Adrenal gland (tissue), 12 donors: ENCODE measurements around the gene CALN1. TPM values are rescaled to one million over a fixed set of nuclear protein-coding genes. Genes with fewer than 3 reads are reported as not detected.

ENCODE experiments used
- DNase-seq, 7 donors: peaks; one replicate each; pipeline ENCODE4 v3.0.0-alpha.2; 2019 to 2020
- H3K27ac ChIP-seq, 5 donors: fragments of 200-600 bp; sonication (generic) in 4 of 5; 1 replicate in 3 of 5; 2 replicates in 2 of 5; pipeline versions ENCODE4 v1.5.1 to v1.8.0; 2016 to 2020; ENCODE audit warnings: mild to moderate bottlenecking in 1 of 5
- H3K27me3 ChIP-seq: fragments of 200-600 bp; 2 replicates; pipeline ENCODE4 v1.8.0; 2021
- H3K36me3 ChIP-seq, 2 donors: fragments of 200-600 bp; replicated peaks in 1 of 2; 1 replicate in 1 of 2; 2 replicates in 1 of 2; pipeline versions ENCODE4 v1.5.1 to v1.8.0; 2018 to 2022
- H3K4me1 ChIP-seq, 2 donors: fragments of 200-600 bp; replicated peaks in 1 of 2; 1 replicate in 1 of 2; 2 replicates in 1 of 2; pipeline versions ENCODE4 v1.5.1 to v1.8.0; 2018 to 2021
- H3K4me3 ChIP-seq, 4 donors: fragments of 200-600 bp; sonication (generic) in 3 of 4; one replicate each; pipeline ENCODE4 v1.5.1; 2016 to 2018
- H3K9me3 ChIP-seq, 3 donors: fragments of 200-600 bp; sonication (generic) in 1 of 3; replicated peaks in 1 of 3; 1 replicate in 2 of 3; 2 replicates in 1 of 3; pipeline versions ENCODE4 v1.5.1 to v1.8.0; 2016 to 2021
- CTCF ChIP-seq, 6 experiments: fragments of 450-650 bp in 4 of 6; fragments of 200-600 bp in 2 of 6; sonication (generic) in 1 of 6; IDR thresholded peaks; 1 replicate in 5 of 6; 2 replicates in 1 of 6; pipeline versions ENCODE4 v1.5.1 to v1.8.0; 2016 to 2021; ENCODE audit warnings: antibody characterized with exemption in 6 of 6, mild to moderate bottlenecking in 2 of 6, moderate library complexity in 1 of 6
- POLR2A ChIP-seq, 2 donors: fragments of 450-650 bp; IDR thresholded peaks; one replicate each; pipeline ENCODE4 v1.6.1; 2017; ENCODE audit warnings: antibody characterized with exemption in 2 of 2, mild to moderate bottlenecking in 2 of 2, moderate library complexity in 1 of 2
- WGBS, 4 donors: extraction: QIAGEN DNeasy Blood & Tissue Kit in 2 of 4; methylation state at CpG; one replicate each; pipeline versions ENCODE4 v1.1.5 to v1.1.7; 2013 to 2017; 5-methylcytosine and 5-hydroxymethylcytosine counted together
- intact Hi-C, 2 donors: fragments of 100-400 bp; cut with DNase I; formaldehyde crosslinking; loops; one replicate each; pipeline versions ENCODE4 v1.14.1 to v1.15.0; 2022 to 2023
- polyA plus RNA-seq, 3 donors: library from polyadenylated mRNA; stranded (reverse); fragments of 200-250 nt in 2 of 3; fragments of 350-450 nt in 1 of 3; fragmentation: Illumina TruSeq in 1 of 3; extraction: RNeasy Lipid Tissue Mini Kit (QIAGEN cat#74804) in 1 of 3; gene quantifications; one replicate each; pipeline ENCODE4 v1.2.3, GENCODE V29; 2013 to 2014
- total RNA-seq, 9 donors: library from RNA; depleted of rRNA in 4 of 9; stranded (reverse); fragments of >200 nt in 4 of 9; fragments of 120-200 nt in 1 of 9; fragmentation: NEBNext Ultra II Directional in 1 of 9; extraction: Animal tissue kit (Norgen Biotek cat#: 25700) in 1 of 9; gene quantifications; one replicate each; pipeline versions ENCODE4 v1.1.0 to v1.2.4, GENCODE V29; 2013 to 2023
- donor health status: healthy with polysubstance abuse.
- donor health status: Bipolar disorder and iron deficiency.
- donor health status: DM: yes; HTN: yes; CAD: no.
- donor health status: DM: no; HTN: no; CAD: no.
- donor health status: DM: no; HTN: no; CAD: no.
- donor health status: DM: yes; HTN: yes; CAD: no.

Gene CALN1
- total and polyA plus RNA-seq, 12 donors = 4.3 to 51.5 (median 15.2) TPM

DNA sequence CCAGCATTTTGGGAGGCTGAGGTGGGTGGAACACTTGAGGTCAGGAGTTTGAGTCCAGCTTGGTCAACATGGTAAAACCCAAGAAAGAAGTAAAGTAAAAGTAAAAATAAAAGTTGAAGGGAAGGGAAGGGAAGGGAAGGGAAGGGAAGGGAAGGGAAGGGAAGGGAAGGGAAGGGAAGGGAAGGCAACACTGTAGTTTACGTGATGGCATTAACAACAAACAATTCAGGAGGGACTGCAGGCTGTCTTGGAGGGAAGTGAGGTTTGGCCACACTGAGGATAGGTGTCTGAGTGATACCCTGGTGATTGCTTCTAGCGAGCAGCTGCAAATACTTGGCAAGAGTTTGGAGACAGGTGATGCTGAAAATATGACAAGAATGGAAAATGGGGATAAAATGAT lies 298.0 kb downstream of the CALN1 start:
- no peak overlapping the region for H3K27ac ChIP-seq
- intact Hi-C loops = no loop called here
- H3K4me1 ChIP-seq = no peaks in the 10 kb centered on the region
- no peaks in the 10 kb centered on the region for H3K9me3 ChIP-seq
- no peak for TF ChIP-seq CTCF (IDR thresholded peaks at IDR 0.05)
- no peak for TF ChIP-seq POLR2A (IDR thresholded peaks at IDR 0.05)
- WGBS, 4 donors = 85 to 95% (median 92%) methylated on average over 2 of the region's 2 CpGs
- no peaks in the 10 kb centered on the region for H3K27me3 ChIP-seq
- H3K4me3 ChIP-seq = no peak overlapping the region
- no peak for DNase-seq
- no peaks in the 10 kb centered on the region for H3K36me3 ChIP-seq

DNA sequence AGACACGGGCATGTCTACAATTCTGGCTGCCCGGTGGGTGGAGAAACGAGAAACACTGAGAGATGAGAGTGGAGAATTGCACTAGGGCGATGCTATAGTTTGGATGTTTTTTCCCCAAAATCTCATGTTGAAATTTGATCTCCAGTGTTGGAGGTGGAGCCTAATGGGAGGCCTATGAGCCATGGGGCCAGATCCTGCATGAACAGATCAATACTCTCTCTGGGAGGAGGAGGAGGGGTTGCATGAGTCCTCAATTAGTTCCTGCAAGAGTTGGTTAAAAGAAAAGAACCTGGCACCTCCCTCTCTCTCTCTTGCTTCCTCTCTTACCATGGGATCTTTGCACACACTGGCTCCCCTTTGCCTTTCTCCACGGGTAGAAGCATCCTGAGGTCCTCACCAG lies 299.1 kb downstream of the CALN1 start:
- TF ChIP-seq CTCF (IDR thresholded peaks at IDR 0.05) (no peak), POLR2A (IDR thresholded peaks at IDR 0.05) (no peak)
- intact Hi-C loops = no loop called here
- Histone ChIP-seq H3K36me3 (no peaks in the 10 kb centered on the region), H3K4me1 (no peaks in the 10 kb centered on the region), H3K27ac (no peak overlapping the region), H3K9me3 (no peaks in the 10 kb centered on the region), H3K27me3 (no peaks in the 10 kb centered on the region), H3K4me3 (no peak overlapping the region)
- no peak for DNase-seq
- WGBS, 4 donors = 69 to 76% (median 72%) methylated on average over 5 of the region's 5 CpGs

GRCh38 chr7:72112530-72112929 lies 299.6 kb downstream of the CALN1 start:
- Histone ChIP-seq H3K27me3 (no peaks in the 10 kb centered on the region), H3K4me3 (no peak overlapping the region), H3K27ac (no peak overlapping the region), H3K36me3 (no peaks in the 10 kb centered on the region), H3K4me1 (no peaks in the 10 kb centered on the region), H3K9me3 (no peaks in the 10 kb centered on the region)
- 62 to 69% (median 67%) methylated on average over 4 of the region's 4 CpGs for WGBS, 4 donors
- TF ChIP-seq POLR2A (IDR thresholded peaks at IDR 0.05) (no peak), CTCF (IDR thresholded peaks at IDR 0.05) (no peak)
- intact Hi-C loops = no loop called here
- DNase-seq = no peak

- Histone ChIP-seq H3K36me3 (no peaks in the 10 kb centered on the region), H3K27ac (no peak overlapping the region), H3K27me3 (no peaks in the 10 kb centered on the region), H3K9me3 (no peaks in the 10 kb centered on the region), H3K4me1 (no peaks in the 10 kb centered on the region), H3K4me3 (no peak overlapping the region)
- no peak for TF ChIP-seq POLR2A (IDR thresholded peaks at IDR 0.05)
- no peak for TF ChIP-seq CTCF (IDR thresholded peaks at IDR 0.05)
- intact Hi-C loops = no loop called here
- 91 to 96% (median 93%) methylated on average over 8 of the region's 8 CpGs for WGBS, 4 donors
- no peak for DNase-seq
These were observed 301.1 kb downstream of the CALN1 start for GRCh38 chr7:72111086-72111485.
